Measurements from ENCODE around the gene C20orf202.

- TF ChIP-seq POLR2A (IDR thresholded peaks at IDR 0.05; ENCODE audit: low read depth, low read length) (no peak), SPI1 (IDR thresholded peaks at IDR 0.05; ENCODE audit: low read depth, low read length) (peak; percentile 23; the same call in 1 of the 2 replicates), TAF1 (IDR thresholded peaks at IDR 0.05; ENCODE audit: low read depth, low read length) (no peak)
Observed at GRCh38 chr20:1247689-1248088, 44.4 kb downstream of the C20orf202 start.
